Activated T-helper 17 cell treated with anti-CD3 and anti-CD28 coated beads, Interleukin-2, amount 50 U/mL, for 72 hours (primary cell): ENCODE results near the gene CBX8. TPM values are rescaled to one million over a fixed set of nuclear protein-coding genes. Genes with fewer than 3 reads are reported as not detected.
A peak's percentile ranks its signal among the peaks of the same experiment; 100 is the strongest.

ENCODE experiments used
- ATAC-seq: fragments of 150-1000 bp; cut with Tn5 transposase; replicated peaks from 2 replicates; pipeline ENCODE4 v1.10.0; 2021; ENCODE audit warnings: mild to moderate bottlenecking, moderate library complexity
- H3K27ac Mint-ChIP-seq: one replicate; pipeline ENCODE4 v1.8.0; 2022; ENCODE audit warnings: mixed read lengths
- H3K27me3 Mint-ChIP-seq: one replicate; pipeline ENCODE4 v1.8.0; 2022; ENCODE audit warnings: mixed read lengths
- H3K36me3 Mint-ChIP-seq: one replicate; pipeline ENCODE4 v1.8.0; 2022; ENCODE audit warnings: low read depth, mild to moderate bottlenecking, mixed read lengths
- H3K4me1 Mint-ChIP-seq: one replicate; pipeline ENCODE4 v1.8.0; 2022; ENCODE audit warnings: mixed read lengths
- H3K4me3 Mint-ChIP-seq: one replicate; pipeline ENCODE4 v1.8.0; 2022; ENCODE audit warnings: mild to moderate bottlenecking, mixed read lengths
- H3K9me3 Mint-ChIP-seq: one replicate; pipeline ENCODE4 v1.8.0; 2022; ENCODE audit warnings: mixed read lengths
- total RNA-seq, 2 donors: library from RNA; stranded (reverse); gene quantifications; one replicate each; pipeline ENCODE4 v1.2.3, GENCODE V29; 2022

Gene CBX8
- total RNA-seq, 2 donors from 2014 or later = 1.6 to 5.5 TPM

DNA sequence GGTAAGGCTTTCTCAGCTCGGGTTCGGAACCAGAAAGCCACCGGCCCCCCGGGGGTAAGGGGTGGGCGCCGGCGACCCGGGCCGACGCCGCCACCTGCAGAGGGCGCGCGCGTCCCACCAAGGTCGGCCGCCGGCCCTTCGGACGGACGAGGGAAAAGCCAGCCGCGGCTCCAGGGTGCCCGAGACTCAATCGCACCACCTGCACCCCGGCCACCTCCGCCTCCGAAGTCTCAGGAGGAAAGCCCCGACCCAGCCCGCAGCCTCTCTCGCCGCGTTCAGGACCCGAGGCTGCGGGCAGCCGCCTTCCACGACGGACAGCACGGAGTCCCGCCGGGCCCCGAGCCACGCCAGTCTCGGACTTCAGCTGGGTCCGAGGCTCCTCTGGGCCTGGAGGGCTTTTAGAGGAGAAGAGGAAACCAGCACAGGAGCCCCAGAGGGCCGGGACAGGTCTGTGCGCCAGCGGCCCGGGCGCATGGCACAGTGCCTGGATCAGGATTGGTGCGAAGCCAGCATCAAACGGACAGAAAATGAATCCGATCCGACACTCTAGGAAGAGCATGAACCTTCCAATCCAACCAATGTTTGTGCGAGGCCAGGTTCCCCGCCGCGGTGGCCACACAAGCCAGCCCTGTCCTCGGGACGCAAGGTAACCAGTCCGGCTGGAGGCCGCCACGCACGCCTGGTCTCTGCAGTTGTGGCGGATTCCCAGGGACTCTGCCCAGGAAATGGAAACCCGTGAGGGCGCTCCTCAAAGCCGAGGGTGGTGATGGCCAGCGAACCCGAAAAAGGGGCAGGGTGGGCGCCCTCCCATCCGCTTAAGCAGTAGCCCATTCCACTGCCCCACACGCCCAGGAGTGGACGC is 6.7 kb downstream of the CBX8 start:
- peaks cover 37% of the 10 kb centered on the region for H3K27me3 Mint-ChIP-seq
- peak; percentile 72 for ATAC-seq

GRCh38 chr17:79788989-79789942 is 7.6 kb downstream of the CBX8 start:
- Mint-ChIP-seq H3K4me1 (no peaks in the 10 kb centered on the region), H3K4me3 (no peak overlapping the region), H3K27ac (no peak overlapping the region), H3K36me3 (no peaks in the 10 kb centered on the region), H3K27me3 (peaks cover 37% of the 10 kb centered on the region), H3K9me3 (no peaks in the 10 kb centered on the region)
- ATAC-seq = no peak

More for the DNA sequence above, 6.7 kb downstream of the CBX8 start:
- no peaks in the 10 kb centered on the region for H3K36me3 Mint-ChIP-seq
- H3K27ac Mint-ChIP-seq = no peak overlapping the region
- H3K4me3 Mint-ChIP-seq = no peak overlapping the region
- no peaks in the 10 kb centered on the region for H3K9me3 Mint-ChIP-seq
- no peaks in the 10 kb centered on the region for H3K4me1 Mint-ChIP-seq

DNA sequence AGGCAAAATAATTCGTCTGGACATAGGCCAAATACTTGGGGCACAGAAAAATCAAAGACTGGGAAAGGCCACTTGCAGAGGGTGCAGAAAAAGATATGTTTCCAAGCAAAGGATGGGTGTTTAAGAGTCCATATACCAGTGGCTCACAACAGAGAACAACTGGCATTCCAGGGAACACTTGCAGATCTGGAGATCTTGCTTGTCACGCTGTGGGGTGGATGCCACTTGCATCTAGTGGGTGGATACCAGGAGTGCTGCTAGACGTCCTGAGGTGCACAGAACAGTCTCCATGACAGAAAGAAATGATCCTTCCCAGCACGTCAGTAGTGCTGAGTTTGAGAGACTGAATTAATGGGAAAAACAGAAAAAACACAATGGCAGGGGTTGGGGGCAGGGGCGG is 8.4 kb downstream of the CBX8 start:
- Mint-ChIP-seq H3K27ac (no peak overlapping the region), H3K9me3 (no peaks in the 10 kb centered on the region), H3K27me3 (peaks cover 34% of the 10 kb centered on the region), H3K36me3 (no peaks in the 10 kb centered on the region), H3K4me1 (no peaks in the 10 kb centered on the region), H3K4me3 (no peak overlapping the region)
- no peak for ATAC-seq

GRCh38 chr17:79786930-79787643 is 9.8 kb downstream of the CBX8 start:
- Mint-ChIP-seq H3K4me3 (no peak overlapping the region), H3K9me3 (no peaks in the 10 kb centered on the region), H3K27me3 (peaks cover 42% of the 10 kb centered on the region), H3K27ac (no peak overlapping the region), H3K36me3 (no peaks in the 10 kb centered on the region), H3K4me1 (no peaks in the 10 kb centered on the region)
- no peak for ATAC-seq

DNA sequence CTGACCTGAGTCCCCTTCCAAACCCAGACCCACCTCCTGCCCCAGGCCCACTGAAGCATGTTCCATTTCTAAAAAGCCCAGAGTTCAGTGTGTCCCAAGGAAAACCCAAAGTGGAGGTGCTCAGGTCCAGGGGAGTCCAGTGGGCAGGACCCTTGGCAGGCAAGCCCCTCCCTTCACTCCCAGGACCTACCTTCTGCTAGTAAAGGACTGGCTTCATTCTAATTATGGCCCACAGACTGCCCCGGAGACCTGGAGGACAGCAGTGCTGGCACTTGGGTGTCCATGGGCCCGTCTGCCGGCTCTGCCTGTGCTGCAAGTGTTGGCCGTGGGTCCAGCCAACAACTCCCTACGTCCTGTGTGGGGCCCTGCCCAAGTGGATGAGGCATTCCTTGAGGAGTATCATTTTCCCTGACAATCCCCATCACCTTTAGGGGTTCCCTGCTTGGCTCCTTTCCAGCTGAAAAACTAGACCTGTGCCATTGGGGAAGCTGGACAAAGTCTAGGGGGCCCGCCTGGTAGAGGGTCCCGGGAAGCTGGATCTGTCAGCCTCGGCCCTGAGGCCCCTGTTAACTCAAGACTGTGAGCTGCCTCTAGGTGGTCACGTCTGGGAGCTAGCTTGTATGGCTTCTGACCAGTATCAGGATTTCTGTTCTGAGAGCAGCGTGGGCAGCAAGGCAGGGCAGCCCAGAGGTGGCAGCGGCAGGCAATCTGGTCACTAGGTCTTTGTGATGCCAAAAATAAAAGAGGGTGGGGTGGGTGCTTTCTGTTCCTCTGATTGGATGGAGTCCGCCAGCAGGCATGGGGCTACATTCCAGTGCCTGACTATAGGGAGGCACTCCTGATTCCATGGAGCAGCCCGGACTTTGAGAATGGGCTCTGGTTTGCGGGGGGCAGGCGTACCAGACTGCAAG is 10.7 kb downstream of the CBX8 start:
- H3K27me3 Mint-ChIP-seq = peaks cover 46% of the 10 kb centered on the region
- H3K9me3 Mint-ChIP-seq = no peaks in the 10 kb centered on the region
- H3K4me1 Mint-ChIP-seq = no peaks in the 10 kb centered on the region
- H3K36me3 Mint-ChIP-seq = no peaks in the 10 kb centered on the region
- no peak for ATAC-seq
- no peak overlapping the region for H3K27ac Mint-ChIP-seq
- H3K4me3 Mint-ChIP-seq = no peak overlapping the region

GRCh38 chr17:79785017-79785899 is 11.6 kb downstream of the CBX8 start:
- peaks cover 54% of the 10 kb centered on the region for H3K27me3 Mint-ChIP-seq
- no peaks in the 10 kb centered on the region for H3K4me1 Mint-ChIP-seq
- no peaks in the 10 kb centered on the region for H3K36me3 Mint-ChIP-seq
- H3K27ac Mint-ChIP-seq = no peak overlapping the region
- ATAC-seq = no peak
- H3K4me3 Mint-ChIP-seq = no peak overlapping the region
- no peaks in the 10 kb centered on the region for H3K9me3 Mint-ChIP-seq

DNA sequence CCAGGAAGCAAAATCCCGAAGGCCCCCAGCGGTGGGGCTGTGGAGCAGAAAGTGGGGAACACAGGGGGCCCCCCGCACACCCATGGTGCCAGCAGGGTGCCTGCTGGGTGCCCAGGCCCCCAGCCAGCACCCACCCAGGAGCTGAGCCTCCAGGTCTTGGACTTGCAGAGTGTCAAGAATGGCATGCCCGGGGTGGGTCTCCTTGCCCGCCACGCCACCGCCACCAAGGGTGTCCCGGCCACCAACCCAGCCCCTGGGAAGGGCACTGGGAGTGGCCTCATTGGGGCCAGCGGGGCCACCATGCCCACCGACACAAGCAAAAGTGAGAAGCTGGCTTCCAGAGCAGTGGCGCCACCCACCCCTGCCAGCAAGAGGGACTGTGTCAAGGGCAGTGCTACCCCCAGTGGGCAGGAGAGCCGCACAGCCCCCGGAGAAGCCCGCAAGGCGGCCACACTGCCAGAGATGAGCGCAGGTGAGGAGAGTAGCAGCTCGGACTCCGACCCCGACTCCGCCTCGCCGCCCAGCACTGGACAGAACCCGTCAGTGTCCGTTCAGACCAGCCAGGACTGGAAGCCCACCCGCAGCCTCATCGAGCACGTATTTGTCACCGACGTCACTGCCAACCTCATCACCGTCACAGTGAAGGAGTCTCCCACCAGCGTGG is 12.4 kb downstream of the CBX8 start:
- ATAC-seq = no peak
- Mint-ChIP-seq H3K27me3 (peaks cover 62% of the 10 kb centered on the region), H3K9me3 (no peaks in the 10 kb centered on the region), H3K27ac (no peak overlapping the region), H3K4me1 (no peaks in the 10 kb centered on the region), H3K4me3 (no peak overlapping the region), H3K36me3 (no peaks in the 10 kb centered on the region)

DNA sequence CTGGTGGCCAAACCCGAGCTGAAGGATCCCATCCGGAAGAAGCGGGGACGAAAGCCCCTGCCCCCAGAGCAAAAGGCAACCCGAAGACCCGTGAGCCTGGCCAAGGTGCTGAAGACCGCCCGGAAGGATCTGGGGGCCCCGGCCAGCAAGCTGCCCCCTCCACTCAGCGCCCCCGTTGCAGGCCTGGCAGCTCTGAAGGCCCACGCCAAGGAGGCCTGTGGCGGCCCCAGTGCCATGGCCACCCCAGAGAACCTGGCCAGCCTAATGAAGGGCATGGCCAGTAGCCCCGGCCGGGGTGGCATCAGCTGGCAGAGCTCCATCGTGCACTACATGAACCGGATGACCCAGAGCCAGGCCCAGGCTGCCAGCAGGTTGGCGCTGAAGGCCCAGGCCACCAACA is 13.0 kb downstream of the CBX8 start:
- no peaks in the 10 kb centered on the region for H3K9me3 Mint-ChIP-seq
- no peak overlapping the region for H3K27ac Mint-ChIP-seq
- ATAC-seq = no peak

GRCh38 chr17:79781736-79782575 is 14.9 kb downstream of the CBX8 start:
- ATAC-seq = no peak
- H3K4me3 Mint-ChIP-seq = no peak overlapping the region

More for the DNA sequence above, 13.0 kb downstream of the CBX8 start:
- Mint-ChIP-seq H3K36me3 (peaks cover 2% of the 10 kb centered on the region), H3K4me1 (no peaks in the 10 kb centered on the region), H3K27me3 (peaks cover 61% of the 10 kb centered on the region), H3K4me3 (no peak overlapping the region)

GRCh38 chr17:79781012-79781650 is 15.7 kb downstream of the CBX8 start:
- Mint-ChIP-seq H3K4me1 (no peaks in the 10 kb centered on the region), H3K27me3 (peaks cover 50% of the 10 kb centered on the region), H3K27ac (no peak overlapping the region), H3K36me3 (peaks cover 6% of the 10 kb centered on the region), H3K9me3 (no peaks in the 10 kb centered on the region), H3K4me3 (no peak overlapping the region)
- no peak for ATAC-seq

More at GRCh38 chr17:79781736-79782575, 14.9 kb downstream of the CBX8 start:
- peaks cover 47% of the 10 kb centered on the region for H3K27me3 Mint-ChIP-seq
- peaks cover 6% of the 10 kb centered on the region for H3K36me3 Mint-ChIP-seq
- no peaks in the 10 kb centered on the region for H3K4me1 Mint-ChIP-seq
- H3K9me3 Mint-ChIP-seq = no peaks in the 10 kb centered on the region
- no peak overlapping the region for H3K27ac Mint-ChIP-seq

- H3K4me1 Mint-ChIP-seq = no peaks in the 10 kb centered on the region
- H3K9me3 Mint-ChIP-seq = no peaks in the 10 kb centered on the region
- H3K27me3 Mint-ChIP-seq = peaks cover 56% of the 10 kb centered on the region
- H3K36me3 Mint-ChIP-seq = peaks cover 6% of the 10 kb centered on the region
- peak overlapping the region; percentile 74 for H3K4me3 Mint-ChIP-seq
- H3K27ac Mint-ChIP-seq = no peak overlapping the region
- no peak for ATAC-seq
These were observed 17.1 kb downstream of the CBX8 start for GRCh38 chr17:79779661-79780365.
